Measurements from ENCODE around the gene KRTCAP3. TPM values are rescaled to one million over a fixed set of nuclear protein-coding genes. Genes with fewer than 3 reads are reported as not detected.

KRTCAP3 gene
- polyA plus RNA-seq, 1 donor: 1.4 TPM

DNA sequence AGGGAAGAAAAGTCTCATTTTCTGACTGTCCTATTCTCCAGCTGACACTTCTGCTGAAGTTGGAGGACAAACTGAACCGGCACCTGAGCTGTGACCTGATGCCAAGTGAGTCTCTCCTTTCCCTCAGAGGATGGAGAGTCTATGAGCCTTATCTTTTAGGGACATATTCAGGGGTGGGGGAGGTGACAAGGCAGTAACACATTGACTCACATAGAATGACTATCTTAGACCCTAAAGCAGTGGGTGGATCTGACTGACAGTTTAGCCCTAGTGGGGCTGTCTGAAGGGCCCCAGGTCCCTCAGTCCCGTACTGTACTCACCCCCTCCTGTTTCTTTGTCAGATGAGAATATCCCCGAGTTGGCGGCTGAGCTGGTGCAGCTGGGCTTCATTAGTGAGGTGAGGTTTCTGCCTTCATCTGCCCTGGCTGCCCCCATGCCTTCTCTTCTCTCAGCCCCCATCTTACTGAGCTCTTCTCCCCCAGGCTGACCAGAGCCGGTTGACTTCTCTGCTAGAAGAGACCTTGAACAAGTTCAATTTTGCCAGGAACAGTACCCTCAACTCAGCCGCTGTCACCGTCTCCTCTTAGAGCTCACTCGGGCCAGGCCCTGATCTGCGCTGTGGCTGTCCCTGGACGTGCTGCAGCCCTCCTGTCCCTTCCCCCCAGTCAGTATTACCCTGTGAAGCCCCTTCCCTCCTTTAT lies 805 bp upstream of the KRTCAP3 start:
- DNase-seq: no peak

DNA sequence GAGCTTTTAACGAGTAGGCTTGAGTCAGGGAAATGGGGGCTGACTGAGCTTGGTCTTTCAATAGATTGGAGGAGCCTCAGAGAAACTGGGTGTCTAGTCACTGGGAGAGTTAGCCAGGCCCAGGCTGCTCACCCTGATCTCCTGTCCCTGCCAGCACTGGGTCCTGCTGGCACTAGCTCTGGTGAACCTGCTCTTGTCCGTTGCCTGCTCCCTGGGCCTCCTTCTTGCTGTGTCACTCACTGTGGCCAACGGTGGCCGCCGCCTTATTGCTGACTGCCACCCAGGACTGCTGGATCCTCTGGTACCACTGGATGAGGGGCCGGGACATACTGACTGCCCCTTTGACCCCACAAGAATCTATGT lies 720 bp downstream of the KRTCAP3 start:
- no peak for DNase-seq

- DNase-seq: no peak
Measured at GRCh38 chr2:27445155-27445554, 3.0 kb downstream of the KRTCAP3 start.

GRCh38 chr2:27445615-27446014 lies 3.4 kb downstream of the KRTCAP3 start:
- no peak for DNase-seq

DNA sequence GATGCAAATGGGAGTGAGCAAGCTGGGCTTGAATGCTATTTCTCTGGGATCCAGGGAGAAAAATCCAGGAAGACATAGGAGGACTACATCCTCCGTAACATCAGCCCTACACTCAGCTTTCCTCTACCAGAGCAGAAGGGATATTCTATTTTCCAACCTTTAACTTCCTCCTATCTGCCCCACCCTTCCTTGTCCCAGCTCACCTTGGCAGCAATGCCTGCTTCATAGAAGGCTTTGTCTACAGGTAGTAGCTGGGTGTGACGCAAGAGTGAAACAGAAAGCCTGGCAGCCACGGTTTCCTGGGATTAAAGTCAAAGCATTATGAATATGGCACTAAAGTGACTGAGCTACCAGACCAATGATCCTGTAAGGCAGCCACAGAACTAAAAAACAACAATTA lies 3.9 kb downstream of the KRTCAP3 start:
- no peak for DNase-seq

DNA sequence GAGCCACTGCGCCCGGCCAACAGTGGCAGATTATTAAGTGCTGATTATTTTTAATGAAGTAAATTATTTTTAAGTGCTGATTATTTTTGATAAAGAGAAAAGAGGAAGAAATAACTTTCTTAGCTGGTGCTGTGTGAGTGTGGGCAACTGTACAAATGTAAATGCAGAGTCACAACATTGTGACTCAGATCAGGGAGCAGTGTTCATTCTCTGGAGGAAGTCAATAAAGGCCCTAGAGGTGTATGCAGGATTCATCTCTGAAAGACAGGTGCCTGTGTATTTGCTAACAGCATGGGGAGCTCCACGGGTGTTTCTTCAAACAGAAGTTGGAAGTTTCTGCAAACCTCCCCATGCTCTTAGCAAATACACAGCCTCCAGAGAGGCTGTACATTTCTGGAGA lies 6.2 kb downstream of the KRTCAP3 start:
- no peak for DNase-seq

GRCh38 chr2:27451095-27451494 lies 8.9 kb downstream of the KRTCAP3 start:
- DNase-seq: no peak

GRCh38 chr2:27453968-27454367 lies 11.8 kb downstream of the KRTCAP3 start:
- DNase-seq: no peak

GRCh38 chr2:27461118-27461517 lies 18.9 kb downstream of the KRTCAP3 start:
- no peak for DNase-seq

- no peak for DNase-seq
Measured at GRCh38 chr2:27464443-27464842, 22.3 kb downstream of the KRTCAP3 start.

DNA sequence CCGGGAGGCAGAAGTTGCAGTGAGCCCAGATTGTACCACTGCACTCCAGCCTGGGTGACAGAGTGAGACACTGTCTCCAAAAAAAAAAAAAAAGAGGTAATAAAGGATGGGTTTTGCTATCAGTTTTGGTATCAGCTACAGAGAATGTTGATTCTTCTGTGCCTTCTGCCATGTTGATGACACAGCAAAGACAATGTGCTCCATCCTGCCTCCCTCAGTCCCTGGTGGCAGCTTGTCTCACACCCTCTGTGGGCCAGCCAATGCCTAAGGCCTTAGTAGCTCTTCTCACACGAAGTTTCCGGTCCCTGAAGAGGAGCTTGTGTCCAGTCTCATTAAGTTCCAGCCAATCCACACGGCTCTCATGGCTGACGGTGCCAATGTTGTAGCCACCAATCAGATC lies 29.8 kb downstream of the KRTCAP3 start:
- DNase-seq: no peak

GRCh38 chr2:27485496-27485895 lies 43.3 kb downstream of the KRTCAP3 start:
- DNase-seq: no peak

DNA sequence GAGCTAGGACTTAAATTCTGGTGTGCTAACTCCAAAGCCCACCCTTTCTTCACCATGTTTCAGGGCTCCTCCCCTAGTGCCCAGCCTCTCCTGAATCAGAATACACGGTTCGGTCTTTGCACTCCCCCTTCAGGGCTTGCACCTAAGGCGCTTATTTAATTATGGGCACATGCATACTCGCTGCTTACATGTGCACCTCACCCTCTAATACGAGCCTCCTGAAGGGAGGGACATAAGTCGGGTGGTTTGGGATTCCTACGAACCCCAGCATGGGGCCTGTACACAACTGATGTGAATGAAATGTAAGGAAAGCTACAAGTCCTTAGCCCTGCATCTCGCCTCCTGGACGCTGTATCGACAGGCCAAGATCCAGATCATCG lies 46.9 kb downstream of the KRTCAP3 start:
- DNase-seq: peak; percentile 5

DNA sequence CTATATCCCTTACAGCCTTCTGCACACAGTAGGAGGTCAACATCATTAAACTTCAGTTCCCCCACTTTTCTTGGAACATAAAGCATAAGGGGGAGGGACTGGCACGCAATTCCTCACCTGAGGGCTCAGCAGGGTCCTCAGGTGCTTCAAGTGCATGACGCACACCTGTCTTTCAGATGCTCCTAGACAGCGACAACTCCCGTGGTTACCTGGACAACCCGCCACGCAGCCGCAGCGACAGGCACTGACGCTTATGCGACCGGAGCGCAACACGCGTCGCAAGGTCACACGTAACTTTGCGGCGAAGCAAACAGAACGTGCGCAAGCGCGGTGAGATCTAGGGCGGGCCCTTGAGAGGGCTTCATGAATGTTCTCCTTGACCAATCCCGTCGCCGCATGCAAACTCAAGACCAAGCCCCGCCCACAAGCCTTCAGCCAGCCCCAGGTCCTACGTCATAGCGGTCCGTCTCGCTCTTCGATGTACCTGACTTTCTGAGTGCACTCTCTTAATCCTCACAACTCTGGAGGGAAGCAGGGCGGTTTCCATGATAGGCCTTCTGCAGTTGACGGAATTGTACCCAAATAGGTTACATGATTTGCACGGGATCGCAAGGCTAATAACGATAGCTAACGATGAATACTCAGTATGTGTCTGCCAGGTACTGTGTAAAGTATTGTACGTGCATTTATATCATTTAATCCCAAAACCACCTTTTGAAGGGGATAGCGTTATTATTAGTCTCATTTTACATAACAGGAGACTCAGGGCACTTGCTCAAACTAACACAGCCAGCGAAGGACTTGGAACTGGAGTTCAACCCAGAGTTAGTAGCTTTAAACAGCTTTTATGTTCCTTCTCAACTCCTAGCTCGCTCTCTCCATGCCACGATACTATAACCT lies 47.6 kb downstream of the KRTCAP3 start, which contains the start of gene IFT172:
Gene IFT172, minus strand, starts transcription at position 246 of the 900 bp plus-strand sequence. Its CDS starts 90 bp downstream, at position 156.
- DNase-seq: peak; percentile 97

DNA sequence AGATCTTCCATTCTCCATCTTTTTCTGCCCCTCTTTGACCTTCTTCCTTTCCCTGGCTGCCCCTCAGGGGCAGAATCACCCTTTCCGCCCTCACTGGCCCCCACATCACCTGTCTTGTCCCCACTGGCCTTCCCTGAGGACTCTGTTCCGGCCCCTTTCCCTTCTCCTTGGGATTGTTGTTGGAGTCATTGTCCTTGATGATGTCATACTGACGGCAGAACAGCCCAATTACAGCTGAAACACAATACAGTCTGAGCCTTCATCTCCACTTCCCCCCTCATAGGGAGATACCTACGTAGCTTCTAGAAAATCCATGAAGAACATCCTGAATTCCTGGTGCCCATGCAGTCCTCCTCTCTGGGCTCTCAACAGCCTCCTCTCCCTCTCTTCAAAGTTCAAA lies 50.4 kb downstream of the KRTCAP3 start:
- no peak for DNase-seq

GRCh38 chr2:27493948-27494283 lies 51.7 kb downstream of the KRTCAP3 start:
- no peak for DNase-seq

Other genes starting within 250 kb of the KRTCAP3 start
- gene ATRAID, start 230.3 kb upstream of the KRTCAP3 start, polyA plus RNA-seq (ENCODE audit: insufficient read length): 83.7 TPM
- 18.6 TPM for gene SLC5A6, start 230.1 kb upstream of the KRTCAP3 start, polyA plus RNA-seq (ENCODE audit: insufficient read length)
- 28.0 TPM for gene CAD, start 225.0 kb upstream of the KRTCAP3 start, polyA plus RNA-seq (ENCODE audit: insufficient read length)
- 2.8 TPM for gene SLC30A3, start 179.3 kb upstream of the KRTCAP3 start, polyA plus RNA-seq (ENCODE audit: insufficient read length)
- gene DNAJC5G, start 166.9 kb upstream of the KRTCAP3 start, polyA plus RNA-seq (ENCODE audit: insufficient read length): 0.34 TPM
- 128 TPM for gene TRIM54, start 160.0 kb upstream of the KRTCAP3 start, polyA plus RNA-seq (ENCODE audit: insufficient read length)
- 2.5 TPM for gene UCN, start 133.9 kb upstream of the KRTCAP3 start, polyA plus RNA-seq (ENCODE audit: insufficient read length)
- 46.8 TPM for gene MPV17, start 119.3 kb upstream of the KRTCAP3 start, polyA plus RNA-seq (ENCODE audit: insufficient read length)
- gene GTF3C2, start 85.6 kb upstream of the KRTCAP3 start, polyA plus RNA-seq (ENCODE audit: insufficient read length): 32.5 TPM
- 34.4 TPM for gene EIF2B4, start 72.0 kb upstream of the KRTCAP3 start, polyA plus RNA-seq (ENCODE audit: insufficient read length)
- 75.0 TPM for gene SNX17, start 71.8 kb upstream of the KRTCAP3 start, polyA plus RNA-seq (ENCODE audit: insufficient read length)
- gene ZNF513, start 61.6 kb upstream of the KRTCAP3 start, polyA plus RNA-seq (ENCODE audit: insufficient read length): 15.4 TPM
- 57.8 TPM for gene PPM1G, start 32.8 kb upstream of the KRTCAP3 start, polyA plus RNA-seq (ENCODE audit: insufficient read length)
- 115 TPM for gene NRBP1, start 13.8 kb upstream of the KRTCAP3 start, polyA plus RNA-seq (ENCODE audit: insufficient read length)
- 27.5 TPM for gene IFT172, start 47.4 kb downstream of the KRTCAP3 start, polyA plus RNA-seq (ENCODE audit: insufficient read length)
- 8.2 TPM for gene FNDC4, start 52.8 kb downstream of the KRTCAP3 start, polyA plus RNA-seq (ENCODE audit: insufficient read length)
- 0.22 TPM for gene GCKR, start 54.5 kb downstream of the KRTCAP3 start, polyA plus RNA-seq (ENCODE audit: insufficient read length)
- gene ZNF512, start 140.7 kb downstream of the KRTCAP3 start, polyA plus RNA-seq (ENCODE audit: insufficient read length): 42.3 TPM
- 5.1 TPM for gene CCDC121, start 186.6 kb downstream of the KRTCAP3 start, polyA plus RNA-seq (ENCODE audit: insufficient read length)
- 30.4 TPM for gene GPN1, start 186.7 kb downstream of the KRTCAP3 start, polyA plus RNA-seq (ENCODE audit: insufficient read length)
- gene SUPT7L, start 221.2 kb downstream of the KRTCAP3 start, polyA plus RNA-seq (ENCODE audit: insufficient read length): 33.8 TPM
- 24.6 TPM for gene SLC4A1AP, start 221.5 kb downstream of the KRTCAP3 start, polyA plus RNA-seq (ENCODE audit: insufficient read length)

All from hindlimb muscle (tissue), 1 donor.